Measurements from ENCODE around the gene HES1. TPM values are rescaled to one million over a fixed set of nuclear protein-coding genes. Genes with fewer than 3 reads are reported as not detected.

Gene HES1
- total RNA-seq, 1 donor from 2014 or later = 55.6 TPM

DNA sequence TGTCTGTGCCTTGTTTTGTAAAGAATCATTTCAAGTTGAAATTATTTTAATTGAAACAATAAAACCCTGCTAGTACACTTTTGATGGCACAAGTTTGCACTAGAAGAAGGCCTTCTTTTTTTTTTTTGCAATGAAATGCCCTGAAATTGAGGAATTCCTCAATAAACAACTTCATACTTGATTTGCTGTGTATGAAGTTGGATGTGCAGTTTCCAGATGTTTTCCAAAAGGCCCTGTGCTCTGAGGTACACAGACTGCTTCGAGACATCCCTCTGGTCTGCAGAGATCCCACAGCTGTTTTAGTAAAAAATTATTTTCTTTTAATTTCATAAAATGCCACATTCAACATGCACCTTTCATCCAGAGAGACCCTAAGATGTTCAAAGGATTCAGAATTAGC, 48.9 kb downstream of the HES1 start:
- DNase-seq (ENCODE audit: low read depth) = no peak
- TF ChIP-seq, protein P1, sequence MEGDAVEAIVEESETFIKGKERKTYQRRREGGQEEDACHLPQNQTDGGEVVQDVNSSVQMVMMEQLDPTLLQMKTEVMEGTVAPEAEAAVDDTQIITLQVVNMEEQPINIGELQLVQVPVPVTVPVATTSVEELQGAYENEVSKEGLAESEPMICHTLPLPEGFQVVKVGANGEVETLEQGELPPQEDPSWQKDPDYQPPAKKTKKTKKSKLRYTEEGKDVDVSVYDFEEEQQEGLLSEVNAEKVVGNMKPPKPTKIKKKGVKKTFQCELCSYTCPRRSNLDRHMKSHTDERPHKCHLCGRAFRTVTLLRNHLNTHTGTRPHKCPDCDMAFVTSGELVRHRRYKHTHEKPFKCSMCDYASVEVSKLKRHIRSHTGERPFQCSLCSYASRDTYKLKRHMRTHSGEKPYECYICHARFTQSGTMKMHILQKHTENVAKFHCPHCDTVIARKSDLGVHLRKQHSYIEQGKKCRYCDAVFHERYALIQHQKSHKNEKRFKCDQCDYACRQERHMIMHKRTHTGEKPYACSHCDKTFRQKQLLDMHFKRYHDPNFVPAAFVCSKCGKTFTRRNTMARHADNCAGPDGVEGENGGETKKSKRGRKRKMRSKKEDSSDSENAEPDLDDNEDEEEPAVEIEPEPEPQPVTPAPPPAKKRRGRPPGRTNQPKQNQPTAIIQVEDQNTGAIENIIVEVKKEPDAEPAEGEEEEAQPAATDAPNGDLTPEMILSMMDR (conservative IDR thresholded peaks at IDR 0.05; ENCODE audit: low read depth, low read length) = no peak
- no peak overlapping the region for H3K4me3 ChIP-seq (ENCODE audit: low read depth, low read length)

DNA sequence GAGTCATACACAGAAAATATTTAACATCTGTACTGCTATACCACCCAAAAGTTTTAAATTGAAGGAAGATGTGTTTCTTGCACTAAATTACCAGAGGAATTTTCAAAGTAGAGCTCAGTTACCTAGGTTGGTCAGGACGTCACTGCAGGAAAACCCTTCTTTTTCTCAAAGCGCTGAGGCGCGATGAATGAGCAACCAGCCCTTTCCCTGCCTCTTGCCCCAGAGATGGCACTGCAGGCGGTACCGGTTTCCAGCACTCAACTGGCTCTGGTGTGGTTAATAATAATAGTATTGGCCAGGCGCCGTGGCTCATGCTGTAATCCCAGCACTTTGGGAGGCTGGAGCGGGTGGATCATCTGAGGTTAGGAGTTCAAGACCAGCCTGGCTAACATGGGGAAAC, 49.3 kb downstream of the HES1 start:
- no peak overlapping the region for H3K4me3 ChIP-seq (ENCODE audit: low read depth, low read length)
- DNase-seq (ENCODE audit: low read depth) = no peak
- TF ChIP-seq, protein P1 (conservative IDR thresholded peaks at IDR 0.05; ENCODE audit: low read depth, low read length) = no peak

DNA sequence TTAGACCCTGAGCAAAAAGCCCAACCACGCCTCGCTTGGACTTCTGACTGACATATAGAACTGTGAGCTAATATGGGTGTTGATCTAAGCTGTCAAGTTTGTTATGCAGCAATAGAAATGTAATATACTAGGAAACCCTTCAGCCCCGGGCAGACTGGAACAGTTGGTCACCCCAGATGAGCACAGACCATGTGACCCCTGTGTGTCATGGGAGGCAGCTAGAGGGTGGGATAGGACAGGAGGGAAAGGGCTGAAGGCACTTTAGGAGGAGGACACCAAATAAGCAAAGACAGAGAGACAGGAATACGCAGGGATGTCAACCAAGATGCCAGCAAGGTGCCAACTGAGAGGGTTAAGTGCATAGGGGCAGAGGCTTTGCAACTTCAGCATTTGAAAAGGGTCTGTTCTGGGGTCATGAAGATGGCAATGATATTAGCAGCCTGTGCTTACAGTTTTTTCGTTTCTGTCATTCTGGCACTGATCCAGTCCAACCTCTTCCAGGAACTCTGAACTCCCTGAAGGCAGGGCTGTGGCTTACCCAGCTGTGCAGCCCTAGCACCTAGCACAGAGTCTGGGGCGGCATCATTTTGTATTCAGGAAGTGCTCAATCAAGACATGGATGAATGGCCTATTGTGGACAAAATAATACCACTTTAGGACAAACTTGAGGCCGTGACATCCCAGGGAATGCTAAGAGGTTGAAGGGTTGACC, 51.4 kb downstream of the HES1 start:
- TF ChIP-seq, protein P1 (conservative IDR thresholded peaks at IDR 0.05; ENCODE audit: low read depth, low read length) = no peak
- no peak for DNase-seq (ENCODE audit: low read depth)
- H3K4me3 ChIP-seq (ENCODE audit: low read depth, low read length) = no peak overlapping the region

Other genes starting within 250 kb of the HES1 start
- not detected in 2 replicates for gene CPN2, start 215.2 kb downstream of the HES1 start, total RNA-seq
- gene LRRC15, start 233.6 kb downstream of the HES1 start, total RNA-seq = not detected in 2 replicates